ENCODE measurements around the gene SLC17A6. TPM values are rescaled to one million over a fixed set of nuclear protein-coding genes. Genes with fewer than 3 reads are reported as not detected.

Gene SLC17A6
- not detected for total RNA-seq

DNA sequence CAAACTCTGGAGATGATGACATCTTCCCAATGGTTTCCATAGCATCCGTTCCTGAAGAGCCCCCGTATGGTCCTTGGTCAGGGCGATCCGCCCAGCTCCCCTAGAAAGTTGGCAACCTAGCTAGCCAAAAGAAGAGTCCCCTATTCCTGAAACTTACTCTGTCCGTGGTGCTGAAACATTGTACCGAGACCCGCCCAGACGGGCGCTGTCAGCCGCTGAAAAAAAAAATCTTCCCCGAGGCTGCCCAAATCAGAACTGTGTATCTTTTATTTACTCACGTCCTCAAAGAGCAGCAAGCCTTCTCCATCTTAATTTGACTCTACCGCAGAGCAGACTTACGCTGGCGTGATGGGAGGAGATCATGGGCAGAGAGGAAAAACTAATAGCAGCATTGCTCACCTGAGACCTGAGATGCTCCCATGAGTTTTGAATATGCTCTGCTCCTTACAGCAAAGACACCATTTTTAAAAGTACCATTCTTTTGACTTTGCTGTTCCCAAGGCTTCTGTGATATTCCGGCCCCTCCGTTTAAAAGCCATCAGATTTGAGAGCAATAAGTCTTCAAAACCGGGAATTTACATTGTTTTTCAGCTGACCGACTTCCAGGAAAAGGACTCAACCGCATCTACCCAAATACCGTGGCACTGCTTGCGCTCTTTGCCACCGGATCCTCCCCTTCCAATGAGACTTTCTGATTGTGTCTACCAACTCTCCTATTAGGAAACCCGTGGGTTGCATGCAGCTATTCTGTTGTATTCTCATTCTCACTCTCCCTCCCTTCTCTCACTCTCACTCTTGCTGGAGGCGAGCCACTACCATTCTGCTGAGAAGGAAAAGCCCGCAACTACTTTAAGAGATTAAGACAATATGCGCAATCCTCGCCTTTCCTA lies at the start of gene SLC17A6:
Gene SLC17A6, plus strand, starts transcription at position 786 of the 890 bp plus-strand sequence. CDS start 153 bp downstream, outside the sequence.
- H3K9me3 ChIP-seq: no peaks in the 10 kb centered on the region
- no peak within 1 kb of the TSS for H3K27ac ChIP-seq
- DNase-seq (ENCODE audit: low spot score in 2 of 2): no peak
- H3K27me3 ChIP-seq: peaks cover 63% of the 10 kb centered on the region
- H3K4me1 ChIP-seq: peaks cover 12% of the 10 kb centered on the region
- WGBS: 5% methylated on average over 28 of the region's 28 CpGs
- H3K4me3 ChIP-seq: no peak within 1 kb of the TSS
- TF ChIP-seq EP300 (IDR thresholded peaks at IDR 0.05): no peak
- no peaks in the 10 kb centered on the region for H3K36me3 ChIP-seq

DNA sequence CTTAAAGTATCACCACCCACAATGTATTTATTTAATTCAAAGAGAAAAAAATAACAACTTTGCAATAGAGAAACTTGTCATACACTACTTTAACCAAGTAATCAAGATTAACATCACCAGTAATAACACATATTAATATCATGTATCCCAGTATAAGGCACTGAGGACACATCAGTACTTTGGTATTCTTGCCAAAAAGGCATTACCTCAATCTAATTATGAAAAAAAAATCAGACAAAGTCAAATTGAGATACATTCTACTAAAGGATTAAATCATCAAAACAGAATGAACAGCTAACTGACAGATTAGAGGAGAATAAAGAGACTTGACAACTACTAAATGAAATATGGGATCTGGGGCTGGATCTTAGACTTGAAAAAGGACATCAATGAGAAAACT lies 35.8 kb upstream of the SLC17A6 start:
- Histone ChIP-seq H3K4me1 (no peaks in the 10 kb centered on the region), H3K27me3 (no peaks in the 10 kb centered on the region), H3K4me3 (no peak overlapping the region), H3K9me3 (no peaks in the 10 kb centered on the region), H3K36me3 (no peaks in the 10 kb centered on the region), H3K27ac (no peak overlapping the region)
- TF ChIP-seq, protein P1, sequence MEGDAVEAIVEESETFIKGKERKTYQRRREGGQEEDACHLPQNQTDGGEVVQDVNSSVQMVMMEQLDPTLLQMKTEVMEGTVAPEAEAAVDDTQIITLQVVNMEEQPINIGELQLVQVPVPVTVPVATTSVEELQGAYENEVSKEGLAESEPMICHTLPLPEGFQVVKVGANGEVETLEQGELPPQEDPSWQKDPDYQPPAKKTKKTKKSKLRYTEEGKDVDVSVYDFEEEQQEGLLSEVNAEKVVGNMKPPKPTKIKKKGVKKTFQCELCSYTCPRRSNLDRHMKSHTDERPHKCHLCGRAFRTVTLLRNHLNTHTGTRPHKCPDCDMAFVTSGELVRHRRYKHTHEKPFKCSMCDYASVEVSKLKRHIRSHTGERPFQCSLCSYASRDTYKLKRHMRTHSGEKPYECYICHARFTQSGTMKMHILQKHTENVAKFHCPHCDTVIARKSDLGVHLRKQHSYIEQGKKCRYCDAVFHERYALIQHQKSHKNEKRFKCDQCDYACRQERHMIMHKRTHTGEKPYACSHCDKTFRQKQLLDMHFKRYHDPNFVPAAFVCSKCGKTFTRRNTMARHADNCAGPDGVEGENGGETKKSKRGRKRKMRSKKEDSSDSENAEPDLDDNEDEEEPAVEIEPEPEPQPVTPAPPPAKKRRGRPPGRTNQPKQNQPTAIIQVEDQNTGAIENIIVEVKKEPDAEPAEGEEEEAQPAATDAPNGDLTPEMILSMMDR (IDR thresholded peaks at IDR 0.05): no peak
- no peak for TF ChIP-seq POLR2AphosphoS5 (IDR thresholded peaks at IDR 0.05)
- no peak for DNase-seq (ENCODE audit: low spot score in 2 of 2)

DNA sequence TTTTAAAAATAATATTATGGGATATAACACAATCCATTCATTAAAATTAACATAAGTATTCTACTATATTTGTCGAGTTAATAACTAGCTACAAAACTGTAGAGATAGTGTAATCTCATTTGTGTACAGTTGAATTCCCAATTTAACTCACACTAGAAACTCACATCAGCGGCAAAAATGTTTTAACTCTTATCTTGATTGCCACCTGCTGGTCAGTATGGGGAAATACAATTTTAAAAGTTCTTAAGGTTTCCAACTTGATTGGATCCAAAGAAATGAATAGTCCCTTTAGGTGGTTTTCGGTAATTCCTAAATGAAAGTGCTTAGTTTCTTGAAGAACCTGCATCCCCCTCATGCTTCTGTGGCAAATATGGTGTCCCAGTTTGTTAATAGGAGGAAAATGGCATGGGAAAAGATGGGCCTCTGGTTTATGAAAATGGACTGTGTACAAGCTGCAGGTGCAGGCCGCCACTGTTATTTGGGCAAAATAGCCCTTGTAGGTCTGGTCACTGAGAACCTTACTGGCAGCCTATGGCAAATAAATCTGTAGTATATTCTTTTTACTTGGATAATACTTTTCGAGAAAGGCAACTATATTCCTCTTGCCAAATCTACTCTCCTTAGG lies 33.7 kb upstream of the SLC17A6 start:
- 42% methylated on average over 5 of the region's 5 CpGs for WGBS
- DNase-seq (ENCODE audit: low spot score in 2 of 2): no peak

DNA sequence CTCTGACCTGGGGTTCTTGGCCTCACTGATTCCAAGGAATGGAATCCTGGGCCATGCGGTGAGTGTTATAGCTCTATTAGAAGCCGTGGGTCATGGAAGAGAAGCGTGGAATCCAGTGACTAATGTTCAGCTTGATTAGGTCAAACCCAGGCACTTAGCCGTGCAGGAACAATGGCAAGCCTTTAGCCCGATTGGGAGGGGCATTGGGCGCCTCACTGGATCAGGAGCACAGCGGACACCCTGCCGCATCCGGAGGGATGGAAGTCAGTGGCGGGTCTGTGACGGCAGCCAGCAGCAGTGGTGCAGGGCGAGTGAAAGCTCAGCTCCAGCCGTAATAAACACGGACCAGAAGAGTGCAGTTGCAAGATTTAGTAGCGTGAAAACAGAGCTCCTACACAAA lies 20.5 kb upstream of the SLC17A6 start:
- no peaks in the 10 kb centered on the region for H3K4me1 ChIP-seq
- no peaks in the 10 kb centered on the region for H3K27me3 ChIP-seq
- 92% methylated on average over 14 of the region's 15 CpGs for WGBS
- no peak for TF ChIP-seq POLR2A (IDR thresholded peaks at IDR 0.05)
- TF ChIP-seq POLR2AphosphoS5 (IDR thresholded peaks at IDR 0.05): no peak
- TF ChIP-seq EP300 (IDR thresholded peaks at IDR 0.05): no peak
- TF ChIP-seq, protein P1 (IDR thresholded peaks at IDR 0.05): no peak
- H3K27ac ChIP-seq: no peak overlapping the region
- no peaks in the 10 kb centered on the region for H3K36me3 ChIP-seq
- H3K4me3 ChIP-seq: no peak overlapping the region
- H3K9me3 ChIP-seq: no peaks in the 10 kb centered on the region
- no peak for DNase-seq (ENCODE audit: low spot score in 2 of 2)

More for the DNA sequence above, 33.7 kb upstream of the SLC17A6 start:
- no peaks in the 10 kb centered on the region for H3K36me3 ChIP-seq
- no peak overlapping the region for H3K4me3 ChIP-seq
- peaks cover 3% of the 10 kb centered on the region for H3K27me3 ChIP-seq
- no peak overlapping the region for H3K27ac ChIP-seq
- H3K9me3 ChIP-seq: no peaks in the 10 kb centered on the region
- H3K4me1 ChIP-seq: no peaks in the 10 kb centered on the region
- TF ChIP-seq, protein P1 (IDR thresholded peaks at IDR 0.05): peak; percentile 29 to 49
- no peak for TF ChIP-seq POLR2AphosphoS5 (IDR thresholded peaks at IDR 0.05)

DNA sequence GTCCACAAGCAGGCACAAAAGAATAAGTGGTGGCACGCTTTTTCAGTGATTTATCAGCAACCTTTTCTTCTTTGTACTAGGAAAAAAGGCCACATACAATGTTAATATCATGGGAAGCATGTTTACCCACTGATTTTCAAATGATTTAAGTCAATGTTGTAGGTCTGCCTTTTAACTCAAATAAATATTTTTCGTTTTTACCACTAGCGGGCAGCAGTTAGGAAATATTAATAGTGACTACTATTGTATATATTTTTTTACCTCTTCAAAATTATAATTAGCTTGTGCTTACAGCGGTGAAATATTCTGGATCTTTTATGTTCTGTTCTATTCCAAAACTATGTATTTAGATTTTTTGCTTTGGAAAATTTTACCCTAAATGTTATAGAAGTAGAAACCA lies 6.4 kb upstream of the SLC17A6 start:
- H3K4me3 ChIP-seq: no peak overlapping the region
- no peak overlapping the region for H3K27ac ChIP-seq
- H3K36me3 ChIP-seq: no peaks in the 10 kb centered on the region
- peaks cover 10% of the 10 kb centered on the region for H3K27me3 ChIP-seq
- 75% methylated on average over 4 of the region's 4 CpGs for WGBS
- DNase-seq (ENCODE audit: low spot score in 2 of 2): no peak
- H3K4me1 ChIP-seq: no peaks in the 10 kb centered on the region
- H3K9me3 ChIP-seq: no peaks in the 10 kb centered on the region
- TF ChIP-seq POLR2AphosphoS5 (IDR thresholded peaks at IDR 0.05) (no peak), EP300 (IDR thresholded peaks at IDR 0.05) (no peak), POLR2A (IDR thresholded peaks at IDR 0.05) (no peak)
- TF ChIP-seq, protein P1 (IDR thresholded peaks at IDR 0.05): no peak

Measured in suprapubic skin (tissue), 4 donors.